Activated T-helper 1 cell treated with anti-CD3 and anti-CD28 coated beads, Interleukin-12 subunit alpha, Interleukin-12 subunit beta, Interleukin-2, Interleukin-4 antibody, amounts not matched to agents 30 ng/mL and 10 ng/mL and 1 ng/mL, durations not matched to agents 14 hours and 24 hours and 36 hours (primary cell): ENCODE data around the gene DAAM2. TPM values are rescaled to one million over a fixed set of nuclear protein-coding genes. Genes with fewer than 3 reads are reported as not detected.

ENCODE experiments used
- DNase-seq: peaks from one replicate; pipeline ENCODE4 v3.0.0; 2021; ENCODE audit warnings: low spot score
- H3K27ac Mint-ChIP-seq: one replicate; pipeline ENCODE4 v1.8.0; 2021; ENCODE audit warnings: mild to moderate bottlenecking, mixed read lengths
- H3K27me3 Mint-ChIP-seq: one replicate; pipeline ENCODE4 v1.8.0; 2022; ENCODE audit warnings: mild to moderate bottlenecking, moderate library complexity, mixed read lengths; ENCODE audit not compliant: insufficient read depth
- H3K36me3 Mint-ChIP-seq: one replicate; pipeline ENCODE4 v1.8.0; 2021; ENCODE audit warnings: low read depth, mixed read lengths
- H3K4me1 Mint-ChIP-seq: one replicate; pipeline ENCODE4 v1.8.0; 2021; ENCODE audit warnings: low read depth, mixed read lengths
- H3K4me3 Mint-ChIP-seq: one replicate; pipeline ENCODE4 v1.8.0; 2021; ENCODE audit warnings: mild to moderate bottlenecking, moderate library complexity, mixed read lengths
- H3K9me3 Mint-ChIP-seq: one replicate; pipeline ENCODE4 v1.8.0; 2021; ENCODE audit warnings: mixed read lengths
- intact Hi-C: fragments of 100-400 bp; cut with micrococcal nuclease; formaldehyde crosslinking; loops from one replicate; pipeline ENCODE4 v1.15.1; 2024
- total RNA-seq: library from RNA; stranded (reverse); gene quantifications from 2 replicates; pipeline ENCODE4 v1.2.3, GENCODE V29; 2022

Gene DAAM2
- total RNA-seq, 1 donor from 2014 or later: not detected

DNA sequence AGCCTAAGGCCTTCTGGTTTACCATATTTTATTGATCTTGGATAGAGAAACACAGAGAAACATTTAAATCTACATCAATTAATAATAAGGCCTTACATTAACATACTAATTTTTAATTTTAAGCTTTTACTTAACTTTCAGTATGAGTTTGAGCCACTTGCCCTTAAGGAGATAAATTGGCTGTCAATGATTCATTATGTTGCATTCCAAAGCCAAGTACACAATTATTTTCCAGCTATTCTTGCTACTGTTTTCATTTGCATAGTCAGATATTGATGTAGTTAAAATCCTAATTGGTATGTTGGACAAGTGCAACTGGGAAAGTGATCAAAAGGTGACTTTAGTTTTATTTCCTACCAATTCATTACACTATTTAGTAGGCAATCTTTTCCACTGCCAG lies 83.9 kb downstream of the DAAM2 start:
- H3K27me3 Mint-ChIP-seq: peaks cover 3% of the 10 kb centered on the region
- H3K36me3 Mint-ChIP-seq: no peaks in the 10 kb centered on the region
- no peak overlapping the region for H3K4me3 Mint-ChIP-seq
- intact Hi-C loops: no loop called here
- no peaks in the 10 kb centered on the region for H3K9me3 Mint-ChIP-seq
- H3K4me1 Mint-ChIP-seq: no peaks in the 10 kb centered on the region
- no peak for DNase-seq
- no peak overlapping the region for H3K27ac Mint-ChIP-seq

DNA sequence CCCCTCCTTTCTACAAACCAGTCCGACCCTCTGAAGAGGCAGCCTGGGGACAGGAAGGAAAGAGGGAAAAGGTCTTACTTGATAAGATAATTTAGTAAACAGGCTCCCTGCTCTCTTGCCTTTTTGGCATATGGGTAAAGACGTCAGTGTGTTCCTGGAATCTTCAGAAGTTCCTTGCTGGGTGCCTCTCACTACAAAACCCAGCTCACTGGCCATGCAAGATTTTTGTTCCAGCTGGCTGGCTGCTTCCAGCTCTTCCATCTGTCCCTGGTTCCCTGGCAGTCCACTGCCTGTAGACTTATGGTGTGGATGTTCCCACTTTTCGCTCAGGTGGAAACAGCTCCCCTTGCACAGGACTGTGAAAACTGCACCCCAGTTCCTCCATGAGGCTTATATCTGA lies 84.7 kb downstream of the DAAM2 start:
- intact Hi-C loops: no loop called here
- Mint-ChIP-seq H3K27me3 (peaks cover 3% of the 10 kb centered on the region), H3K4me1 (no peaks in the 10 kb centered on the region), H3K27ac (no peak overlapping the region), H3K9me3 (no peaks in the 10 kb centered on the region), H3K4me3 (no peak overlapping the region), H3K36me3 (no peaks in the 10 kb centered on the region)
- no peak for DNase-seq

DNA sequence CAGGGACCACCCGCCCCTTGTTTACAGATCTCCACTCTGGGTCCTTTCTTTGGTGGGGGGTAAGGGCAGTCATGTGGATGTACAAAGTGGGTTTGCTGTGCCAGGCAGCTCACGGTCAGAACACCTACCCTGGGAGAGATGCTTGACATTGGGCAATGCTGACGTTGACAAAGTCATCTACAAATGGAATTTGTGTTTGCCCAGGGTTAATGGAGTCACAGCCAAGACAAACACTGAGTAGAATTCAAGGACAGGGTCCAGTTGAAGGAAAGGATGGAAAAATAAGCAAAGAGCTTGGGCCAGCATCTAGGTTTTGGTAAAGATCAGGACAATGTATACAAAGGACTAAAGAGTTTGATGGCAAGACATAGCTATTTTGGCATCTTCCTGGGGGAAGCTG lies 87.4 kb downstream of the DAAM2 start:
- Mint-ChIP-seq H3K36me3 (no peaks in the 10 kb centered on the region), H3K27ac (no peak overlapping the region), H3K4me3 (no peak overlapping the region), H3K27me3 (peaks cover 3% of the 10 kb centered on the region), H3K9me3 (no peaks in the 10 kb centered on the region), H3K4me1 (no peaks in the 10 kb centered on the region)
- DNase-seq: no peak
- intact Hi-C loops: no loop called here

GRCh38 chr6:39880594-39880993 lies 88.4 kb downstream of the DAAM2 start:
- intact Hi-C loops: no loop called here

DNA sequence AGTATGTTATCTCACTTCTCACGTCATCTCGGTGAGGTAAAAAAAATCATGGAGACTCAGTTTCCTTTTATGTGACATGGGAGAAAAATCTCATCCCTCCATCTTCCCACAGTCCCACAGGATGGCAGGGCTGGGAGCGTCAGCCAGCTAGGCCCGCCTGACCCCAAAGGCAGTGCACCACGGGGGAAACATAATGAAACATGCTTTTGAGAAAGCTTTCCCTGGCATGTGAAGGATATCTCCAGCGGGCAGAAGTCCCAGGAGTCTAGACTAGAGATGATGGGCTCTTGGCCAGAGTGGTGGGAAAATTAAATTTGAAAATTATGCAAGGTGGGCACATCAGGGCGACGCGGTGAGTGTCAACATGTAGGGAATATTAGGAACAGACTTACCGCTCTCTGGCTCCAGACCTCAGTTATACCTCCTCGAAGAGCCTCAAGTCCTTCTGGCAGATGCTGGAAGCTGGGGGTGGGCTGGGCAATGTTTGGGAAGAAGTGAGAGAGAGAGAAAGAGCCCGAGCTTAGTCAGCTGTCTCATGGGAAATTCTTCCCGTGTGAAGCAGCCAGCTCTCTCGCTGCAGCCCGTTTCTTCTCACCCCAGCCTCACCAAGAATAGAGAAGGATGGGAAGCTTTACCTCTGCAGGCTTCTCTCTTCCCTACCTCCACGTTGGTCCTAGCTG lies 89.8 kb downstream of the DAAM2 start:
- intact Hi-C loops: no loop called here
- Mint-ChIP-seq H3K27me3 (no peaks in the 10 kb centered on the region), H3K36me3 (no peaks in the 10 kb centered on the region), H3K9me3 (no peaks in the 10 kb centered on the region), H3K4me1 (no peaks in the 10 kb centered on the region), H3K4me3 (no peak overlapping the region), H3K27ac (no peak overlapping the region)
- no peak for DNase-seq

More at GRCh38 chr6:39880594-39880993, 88.4 kb downstream of the DAAM2 start:
- H3K27me3 Mint-ChIP-seq: peaks cover 3% of the 10 kb centered on the region
- H3K27ac Mint-ChIP-seq: no peak overlapping the region
- no peak for DNase-seq
- no peak overlapping the region for H3K4me3 Mint-ChIP-seq
- no peaks in the 10 kb centered on the region for H3K36me3 Mint-ChIP-seq
- H3K9me3 Mint-ChIP-seq: no peaks in the 10 kb centered on the region
- no peaks in the 10 kb centered on the region for H3K4me1 Mint-ChIP-seq

DNA sequence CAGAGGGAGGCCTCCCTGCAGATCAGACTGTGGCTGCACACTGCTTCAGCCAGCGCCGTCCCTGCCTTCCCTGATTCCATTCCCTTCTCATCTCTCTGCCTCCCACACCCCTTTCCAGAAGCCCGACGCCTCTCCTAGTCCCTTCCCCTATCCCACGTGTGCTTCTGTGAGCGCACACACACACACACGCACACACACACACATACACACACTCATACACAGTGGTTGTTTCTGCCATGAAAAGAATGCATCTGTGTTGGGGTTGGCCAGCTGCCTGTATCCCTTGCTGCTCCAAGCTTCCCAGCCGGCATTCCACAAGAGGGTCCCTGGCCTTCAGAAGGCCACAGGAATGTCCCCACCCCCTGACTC lies 90.3 kb downstream of the DAAM2 start:
- intact Hi-C loops: no loop called here
- Mint-ChIP-seq H3K9me3 (no peaks in the 10 kb centered on the region), H3K4me3 (no peak overlapping the region), H3K36me3 (no peaks in the 10 kb centered on the region), H3K4me1 (no peaks in the 10 kb centered on the region), H3K27ac (no peak overlapping the region), H3K27me3 (no peaks in the 10 kb centered on the region)
- no peak for DNase-seq

DNA sequence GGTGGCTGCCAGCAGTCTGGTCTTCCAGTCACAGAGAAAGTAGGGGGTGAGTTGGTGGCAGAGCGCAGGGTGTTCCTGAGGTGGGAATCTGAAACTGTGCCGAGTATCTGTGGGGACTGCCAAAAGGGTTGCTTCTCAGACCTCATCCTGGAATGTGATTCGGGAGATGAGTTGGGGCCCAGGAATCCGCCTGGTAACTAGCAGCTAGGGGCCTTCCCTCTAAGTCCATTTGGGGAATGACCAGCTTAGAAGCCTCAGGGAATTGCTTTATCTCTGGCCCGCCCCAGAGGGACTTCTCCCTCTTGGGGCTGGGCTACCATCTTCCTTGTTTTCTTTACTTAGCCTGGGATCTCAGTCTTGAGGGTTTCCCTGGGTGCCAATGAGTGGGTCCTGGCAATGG lies 92.5 kb downstream of the DAAM2 start:
- H3K9me3 Mint-ChIP-seq: no peaks in the 10 kb centered on the region
- DNase-seq: no peak
- intact Hi-C loops: no loop called here
- H3K27me3 Mint-ChIP-seq: peaks cover 2% of the 10 kb centered on the region
- H3K4me1 Mint-ChIP-seq: no peaks in the 10 kb centered on the region
- no peaks in the 10 kb centered on the region for H3K36me3 Mint-ChIP-seq
- H3K4me3 Mint-ChIP-seq: no peak overlapping the region
- no peak overlapping the region for H3K27ac Mint-ChIP-seq

- no peak for DNase-seq
- no peak overlapping the region for H3K27ac Mint-ChIP-seq
- intact Hi-C loops: no loop called here
- H3K4me1 Mint-ChIP-seq: no peaks in the 10 kb centered on the region
- H3K9me3 Mint-ChIP-seq: no peaks in the 10 kb centered on the region
- no peaks in the 10 kb centered on the region for H3K36me3 Mint-ChIP-seq
- no peak overlapping the region for H3K4me3 Mint-ChIP-seq
- peaks cover 4% of the 10 kb centered on the region for H3K27me3 Mint-ChIP-seq
Observed at GRCh38 chr6:39885691-39886090, 93.5 kb downstream of the DAAM2 start.

- no peaks in the 10 kb centered on the region for H3K9me3 Mint-ChIP-seq
- H3K4me3 Mint-ChIP-seq: no peak overlapping the region
- H3K4me1 Mint-ChIP-seq: no peaks in the 10 kb centered on the region
- peaks cover 6% of the 10 kb centered on the region for H3K27me3 Mint-ChIP-seq
- no peak for DNase-seq
- H3K27ac Mint-ChIP-seq: no peak overlapping the region
- H3K36me3 Mint-ChIP-seq: no peaks in the 10 kb centered on the region
- intact Hi-C loops: no loop called here
Observed at GRCh38 chr6:39886871-39887270, 94.7 kb downstream of the DAAM2 start.

DNA sequence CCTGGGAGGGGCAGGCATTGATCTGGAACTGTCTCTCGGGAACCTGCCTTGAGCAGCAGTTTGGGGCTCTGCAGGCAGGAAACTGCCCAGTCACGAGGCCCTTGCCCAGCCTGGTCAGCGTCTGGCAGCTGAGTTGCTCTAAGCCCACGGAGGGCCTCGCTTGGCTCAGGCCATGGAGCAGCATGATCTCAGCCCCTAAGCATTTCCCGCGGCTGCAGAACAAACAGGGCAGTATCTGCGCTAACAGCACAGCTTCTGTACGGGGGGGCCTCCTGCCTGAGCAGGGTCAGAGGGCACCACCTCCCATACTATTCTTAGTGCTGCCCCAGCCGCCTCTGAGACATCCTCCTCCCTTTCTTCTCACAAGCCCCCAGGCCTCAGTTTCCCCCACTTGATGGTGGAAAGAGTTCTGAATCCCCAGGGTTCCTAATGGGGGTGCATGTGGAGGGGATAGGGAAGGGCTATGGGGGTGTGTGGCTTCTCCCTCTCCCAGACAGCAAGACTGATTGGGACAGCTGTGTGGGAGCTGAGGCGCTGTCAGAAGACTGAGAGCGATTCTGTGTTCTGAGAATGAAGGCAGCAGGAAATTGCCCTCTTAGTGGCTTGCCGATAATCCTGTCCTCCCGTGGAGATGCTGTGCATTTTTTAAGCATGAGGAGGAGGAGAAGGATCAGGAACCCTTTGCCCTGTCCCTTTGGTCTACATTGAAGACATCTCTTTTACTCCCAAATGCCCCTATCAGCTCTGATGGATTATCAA lies 95.7 kb downstream of the DAAM2 start:
- no peaks in the 10 kb centered on the region for H3K4me1 Mint-ChIP-seq

DNA sequence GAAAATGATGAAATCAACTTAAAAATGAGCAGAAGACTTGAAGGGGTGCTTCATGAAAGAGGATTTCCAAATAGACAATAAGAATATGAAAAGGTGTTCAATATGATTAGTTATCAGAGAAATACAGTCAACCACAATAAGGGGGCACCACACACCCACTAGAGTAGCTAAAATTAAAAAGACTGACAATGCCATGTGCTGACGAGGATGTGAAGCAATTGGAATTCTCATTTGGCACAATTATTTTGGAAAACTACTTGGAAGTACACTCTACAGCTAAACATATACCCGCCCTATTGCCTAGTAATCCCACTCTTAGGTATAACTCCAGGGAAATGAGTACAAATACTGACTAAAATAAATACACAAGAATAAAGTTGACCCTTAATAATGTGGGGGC lies 97.1 kb downstream of the DAAM2 start:
- Mint-ChIP-seq H3K4me3 (no peak overlapping the region), H3K9me3 (no peaks in the 10 kb centered on the region), H3K27ac (no peak overlapping the region), H3K36me3 (no peaks in the 10 kb centered on the region), H3K27me3 (peaks cover 6% of the 10 kb centered on the region), H3K4me1 (no peaks in the 10 kb centered on the region)
- intact Hi-C loops: no loop called here
- DNase-seq: no peak

More for the DNA sequence above, 95.7 kb downstream of the DAAM2 start:
- peaks cover 6% of the 10 kb centered on the region for H3K27me3 Mint-ChIP-seq
- H3K4me3 Mint-ChIP-seq: no peak overlapping the region
- no peak overlapping the region for H3K27ac Mint-ChIP-seq
- DNase-seq: no peak
- no peaks in the 10 kb centered on the region for H3K36me3 Mint-ChIP-seq
- intact Hi-C loops: no loop called here
- no peaks in the 10 kb centered on the region for H3K9me3 Mint-ChIP-seq

- no peak for DNase-seq
- intact Hi-C loops: no loop called here
- Mint-ChIP-seq H3K36me3 (no peaks in the 10 kb centered on the region), H3K27me3 (peaks cover 6% of the 10 kb centered on the region), H3K27ac (no peak overlapping the region), H3K4me3 (no peak overlapping the region), H3K9me3 (no peaks in the 10 kb centered on the region), H3K4me1 (no peaks in the 10 kb centered on the region)
Observed at GRCh38 chr6:39891353-39891752, 99.2 kb downstream of the DAAM2 start.

DNA sequence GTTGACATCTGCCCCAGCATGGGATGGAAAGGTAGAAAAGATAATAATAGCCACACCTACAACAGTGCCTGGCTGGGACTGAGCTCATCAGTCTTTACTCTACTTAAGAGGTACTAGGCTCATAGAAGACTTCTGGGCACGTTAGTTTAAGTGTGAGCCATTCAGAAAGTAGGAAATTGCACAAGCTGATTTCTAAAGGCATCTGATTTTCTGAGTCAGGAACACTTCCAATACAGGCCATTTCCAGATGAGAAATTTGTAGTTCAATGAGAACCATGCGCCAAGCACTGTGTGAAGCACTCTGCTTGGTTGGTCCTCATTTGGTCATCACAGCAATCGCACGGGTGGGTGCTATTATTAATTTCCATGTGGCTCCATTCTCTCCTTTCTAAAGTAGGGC lies 99.8 kb downstream of the DAAM2 start:
- Mint-ChIP-seq H3K4me1 (no peaks in the 10 kb centered on the region), H3K27me3 (peaks cover 6% of the 10 kb centered on the region), H3K27ac (no peak overlapping the region), H3K9me3 (no peaks in the 10 kb centered on the region), H3K36me3 (no peaks in the 10 kb centered on the region), H3K4me3 (no peak overlapping the region)
- intact Hi-C loops: loop anchor here (1.0 kb wide), 1 partner anchor 545 kb away; no protein-coding TSS in a partner anchor
- no peak for DNase-seq
